Uterus (tissue), 4 donors: ENCODE data around the gene ELMO1. TPM values are rescaled to one million over a fixed set of nuclear protein-coding genes. Genes with fewer than 3 reads are reported as not detected.

Experiments
- DNase-seq, 2 donors: peaks; one replicate each; pipeline ENCODE4 v3.0.0-alpha.2; 2019 to 2020
- H3K27ac ChIP-seq, 2 donors: fragments of 200-600 bp; sonication (generic); 1 replicate in 1 of 2; 2 replicates in 1 of 2; pipeline ENCODE4 v1.5.1; 2016 to 2018
- H3K27me3 ChIP-seq, 2 donors: fragments of 200-600 bp; sonication (generic); one replicate each; pipeline ENCODE4 v1.5.1; 2018 to 2019; ENCODE audit warnings: control low read depth in 1 of 2
- H3K36me3 ChIP-seq, 2 donors: fragments of 200-600 bp; sonication (generic); one replicate each; pipeline ENCODE4 v1.5.1; 2019; ENCODE audit warnings: control low read depth in 1 of 2
- H3K4me1 ChIP-seq, 2 donors: fragments of 200-600 bp; sonication (generic); one replicate each; pipeline ENCODE4 v1.5.1; 2018 to 2019; ENCODE audit warnings: control low read depth in 1 of 2
- H3K4me3 ChIP-seq, 2 donors: fragments of 200-600 bp; sonication (generic); 1 replicate in 1 of 2; 2 replicates in 1 of 2; pipeline ENCODE4 v1.5.1; 2018 to 2019; ENCODE audit warnings: mild to moderate bottlenecking in 1 of 2
- H3K9me3 ChIP-seq, 2 donors: fragments of 200-600 bp; sonication (generic); one replicate each; pipeline ENCODE4 v1.5.1; 2019; ENCODE audit warnings: control low read depth in 1 of 2
- POLR2A ChIP-seq, 2 donors: fragments of 450-650 bp; IDR thresholded peaks; one replicate each; pipeline ENCODE4 v1.6.1; 2016; ENCODE audit warnings: antibody characterized with exemption in 2 of 2, mild to moderate bottlenecking in 1 of 2, moderate library complexity in 1 of 2
- intact Hi-C: fragments of 100-400 bp; cut with DNase I; formaldehyde crosslinking; loops from one replicate; pipeline ENCODE4 v1.15.1; 2023; ENCODE audit warnings: low total_unique reads
- total RNA-seq, 4 donors: library from RNA; depleted of rRNA in 3 of 4; stranded (reverse); fragments of >200 nt in 3 of 4; gene quantifications; one replicate each; pipeline versions ENCODE4 v1.1.0 to v1.2.4, GENCODE V29; 2014 to 2023
- TF ChIP-seq, protein P1 (sequence below), 4 experiments: fragments of 200-600 bp in 2 of 4; fragments of 450-650 bp in 2 of 4; sonication (generic) in 2 of 4; IDR thresholded peaks; one replicate each; pipeline ENCODE4 v1.5.1; 2016 to 2019; ENCODE audit warnings: antibody characterized with exemption in 4 of 4, mild to moderate bottlenecking in 2 of 4, moderate library complexity in 1 of 4
- donor health status: DM: yes; HTN: yes; CAD: no.

ELMO1 gene
- total RNA-seq, 4 donors from 2014 or later, result 37.9 to 64.7 (median 55.5) TPM

DNA sequence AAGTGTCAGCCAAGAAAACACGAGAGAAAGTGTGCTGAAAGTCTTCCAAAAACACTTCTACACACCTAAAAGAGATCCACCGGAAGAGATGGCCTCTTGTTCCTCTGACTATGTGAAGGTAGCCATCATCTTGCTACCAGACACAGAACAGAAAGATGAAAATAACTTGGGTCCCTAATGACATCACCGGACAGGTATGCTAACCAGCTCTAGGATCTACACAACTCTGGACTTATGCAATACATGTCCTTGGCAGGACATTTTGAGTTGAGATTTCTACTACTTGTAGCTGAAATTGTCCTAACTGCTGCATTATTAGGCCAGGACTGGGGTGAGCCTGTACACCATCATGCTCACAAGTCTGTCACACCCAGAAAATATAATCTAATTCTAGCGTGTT lies 358.7 kb downstream of the ELMO1 start:
- peak in 1 of 2 donors; percentile 18 for DNase-seq
- no peaks in the 10 kb centered on the region for H3K4me1 ChIP-seq
- no peak overlapping the region for H3K27ac ChIP-seq
- H3K4me3 ChIP-seq, result no peak overlapping the region
- H3K9me3 ChIP-seq, result no peaks in the 10 kb centered on the region
- H3K27me3 ChIP-seq, result no peaks in the 10 kb centered on the region
- intact Hi-C loops, result no loop called here
- H3K36me3 ChIP-seq, result no peaks in the 10 kb centered on the region
- no peak for TF ChIP-seq POLR2A (IDR thresholded peaks at IDR 0.05)
- TF ChIP-seq, protein P1, sequence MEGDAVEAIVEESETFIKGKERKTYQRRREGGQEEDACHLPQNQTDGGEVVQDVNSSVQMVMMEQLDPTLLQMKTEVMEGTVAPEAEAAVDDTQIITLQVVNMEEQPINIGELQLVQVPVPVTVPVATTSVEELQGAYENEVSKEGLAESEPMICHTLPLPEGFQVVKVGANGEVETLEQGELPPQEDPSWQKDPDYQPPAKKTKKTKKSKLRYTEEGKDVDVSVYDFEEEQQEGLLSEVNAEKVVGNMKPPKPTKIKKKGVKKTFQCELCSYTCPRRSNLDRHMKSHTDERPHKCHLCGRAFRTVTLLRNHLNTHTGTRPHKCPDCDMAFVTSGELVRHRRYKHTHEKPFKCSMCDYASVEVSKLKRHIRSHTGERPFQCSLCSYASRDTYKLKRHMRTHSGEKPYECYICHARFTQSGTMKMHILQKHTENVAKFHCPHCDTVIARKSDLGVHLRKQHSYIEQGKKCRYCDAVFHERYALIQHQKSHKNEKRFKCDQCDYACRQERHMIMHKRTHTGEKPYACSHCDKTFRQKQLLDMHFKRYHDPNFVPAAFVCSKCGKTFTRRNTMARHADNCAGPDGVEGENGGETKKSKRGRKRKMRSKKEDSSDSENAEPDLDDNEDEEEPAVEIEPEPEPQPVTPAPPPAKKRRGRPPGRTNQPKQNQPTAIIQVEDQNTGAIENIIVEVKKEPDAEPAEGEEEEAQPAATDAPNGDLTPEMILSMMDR (IDR thresholded peaks at IDR 0.05), result no peak

DNA sequence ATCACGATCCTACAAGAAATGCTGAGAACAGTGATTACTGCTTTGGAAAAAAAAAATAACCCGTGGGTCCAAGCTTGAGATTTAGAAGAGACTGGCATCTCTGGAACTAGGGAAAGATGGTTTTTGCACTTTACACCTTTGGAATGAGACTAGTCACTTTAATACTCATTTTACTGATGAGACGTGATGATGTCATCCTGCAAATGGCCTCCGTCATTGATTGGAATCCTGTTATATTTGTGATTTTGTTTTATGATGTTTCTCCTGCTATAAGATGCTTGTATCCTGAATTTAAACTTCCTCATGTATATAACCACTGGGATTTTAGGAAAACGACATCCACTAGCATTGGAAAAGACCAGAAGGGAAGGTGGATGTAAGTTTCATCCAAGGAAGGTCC lies 363.1 kb downstream of the ELMO1 start:
- Histone ChIP-seq H3K27me3 (no peaks in the 10 kb centered on the region), H3K27ac (no peak overlapping the region), H3K36me3 (no peaks in the 10 kb centered on the region), H3K9me3 (no peaks in the 10 kb centered on the region), H3K4me1 (no peaks in the 10 kb centered on the region), H3K4me3 (no peak overlapping the region)
- no peak for DNase-seq
- intact Hi-C loops, result no loop called here
- TF ChIP-seq, protein P1 (IDR thresholded peaks at IDR 0.05), result no peak
- TF ChIP-seq POLR2A (IDR thresholded peaks at IDR 0.05), result no peak

DNA sequence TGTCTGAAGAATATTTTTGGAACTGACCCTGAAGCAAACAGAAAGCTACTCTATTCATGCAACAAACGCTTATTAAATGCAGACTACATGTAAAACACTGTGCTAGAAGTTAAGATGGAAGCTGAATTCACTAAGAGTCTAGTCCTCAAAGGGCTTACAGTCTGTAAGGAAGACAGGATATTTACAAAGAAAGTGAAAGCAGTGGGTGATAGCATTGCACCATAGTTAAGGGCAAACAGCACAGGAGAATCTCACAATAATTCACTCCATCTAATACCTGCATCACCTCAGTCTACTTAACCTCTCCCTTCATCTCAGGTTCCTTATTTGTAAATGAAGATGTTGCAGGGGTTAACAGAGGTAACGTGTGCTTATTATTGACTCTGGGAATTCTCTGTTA lies 364.4 kb downstream of the ELMO1 start:
- no peak overlapping the region for H3K4me3 ChIP-seq
- no peaks in the 10 kb centered on the region for H3K4me1 ChIP-seq
- H3K36me3 ChIP-seq, result no peaks in the 10 kb centered on the region
- H3K9me3 ChIP-seq, result no peaks in the 10 kb centered on the region
- no peaks in the 10 kb centered on the region for H3K27me3 ChIP-seq
- no peak for DNase-seq
- no peak for TF ChIP-seq POLR2A (IDR thresholded peaks at IDR 0.05)
- TF ChIP-seq, protein P1 (IDR thresholded peaks at IDR 0.05), result no peak
- peak overlapping the region; percentile 52 to 71 for H3K27ac ChIP-seq
- intact Hi-C loops, result no loop called here

DNA sequence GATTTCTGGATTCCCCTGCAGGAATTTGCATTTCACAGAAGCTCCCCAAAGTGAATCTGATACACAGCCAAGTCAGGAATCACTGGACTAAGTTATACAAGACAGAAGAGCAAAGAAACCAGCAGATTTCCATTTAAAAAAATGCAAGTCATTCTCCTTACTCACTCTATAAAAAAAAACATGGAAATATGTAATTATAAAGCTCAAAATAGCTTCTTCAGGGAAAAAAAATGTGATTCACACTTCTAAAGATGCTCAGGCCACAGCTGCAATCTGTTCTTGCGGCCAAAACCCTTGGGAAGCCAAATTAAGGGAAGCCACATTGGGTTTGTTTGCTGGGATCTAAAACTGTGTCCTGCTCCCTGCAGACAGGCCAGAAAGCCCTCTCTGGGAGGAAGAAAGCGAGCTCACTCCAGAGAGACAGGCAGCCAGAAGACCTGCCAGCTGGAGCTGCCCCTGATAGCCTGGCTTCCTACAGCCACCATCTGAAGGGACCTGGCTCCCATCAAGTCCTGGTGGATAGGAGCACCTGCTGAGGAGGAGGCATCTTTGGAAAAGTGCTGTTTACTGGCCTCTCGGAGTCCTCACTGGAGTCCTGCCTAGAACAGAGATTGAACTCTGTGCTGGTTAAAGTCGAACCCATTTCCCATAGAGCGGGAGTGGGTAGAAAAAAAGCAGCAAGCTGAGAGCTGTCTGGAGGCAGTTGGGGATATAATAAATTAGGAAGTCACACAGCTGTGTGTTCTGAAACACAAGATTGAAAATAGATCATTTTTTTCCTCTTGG lies 365.2 kb downstream of the ELMO1 start:
- no peak overlapping the region for H3K4me3 ChIP-seq
- peak; percentile 39 to 49 for DNase-seq

DNA sequence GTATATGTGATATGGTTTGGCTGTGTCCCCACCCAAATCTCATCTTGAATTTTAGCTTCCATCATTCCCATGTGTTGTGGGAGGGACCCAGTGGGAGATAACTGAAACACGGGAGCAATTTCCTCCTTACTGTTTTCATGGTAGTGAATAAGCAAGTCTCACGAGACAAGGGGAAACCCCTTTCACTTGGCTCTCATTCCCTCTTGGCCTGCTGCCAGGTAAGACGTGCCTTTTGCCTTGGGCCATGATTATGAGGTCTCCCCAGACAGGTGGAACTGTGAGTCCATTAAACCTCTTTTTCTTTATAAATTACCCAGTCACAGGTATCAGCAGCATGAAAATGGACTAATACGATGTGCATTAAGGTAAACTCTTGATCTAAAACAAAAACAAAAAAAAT lies 367.2 kb downstream of the ELMO1 start:
- TF ChIP-seq POLR2A (IDR thresholded peaks at IDR 0.05), result no peak
- TF ChIP-seq, protein P1 (IDR thresholded peaks at IDR 0.05), result no peak
- no peaks in the 10 kb centered on the region for H3K27me3 ChIP-seq
- intact Hi-C loops, result no loop called here
- no peak overlapping the region for H3K4me3 ChIP-seq
- H3K36me3 ChIP-seq, result no peaks in the 10 kb centered on the region
- DNase-seq, result peak; percentile 20 to 25
- H3K27ac ChIP-seq, result no peak overlapping the region
- H3K4me1 ChIP-seq, result no peaks in the 10 kb centered on the region
- no peaks in the 10 kb centered on the region for H3K9me3 ChIP-seq

More for the DNA sequence above, 365.2 kb downstream of the ELMO1 start:
- no peaks in the 10 kb centered on the region for H3K9me3 ChIP-seq
- H3K27ac ChIP-seq, result peak overlapping the region; percentile 52 to 71
- H3K4me1 ChIP-seq, result no peaks in the 10 kb centered on the region
- intact Hi-C loops, result no loop called here
- no peaks in the 10 kb centered on the region for H3K27me3 ChIP-seq
- H3K36me3 ChIP-seq, result no peaks in the 10 kb centered on the region
- TF ChIP-seq, protein P1 (IDR thresholded peaks at IDR 0.05), result no peak
- TF ChIP-seq POLR2A (IDR thresholded peaks at IDR 0.05), result no peak
